Uterus (tissue), 2 donors: ENCODE measurements around the gene EYS.

Experiments
- CTCF ChIP-seq, 4 experiments: fragments of 200-600 bp in 2 of 4; fragments of 450-650 bp in 2 of 4; sonication (generic) in 2 of 4; IDR thresholded peaks; one replicate each; pipeline ENCODE4 v1.5.1; 2016 to 2019; ENCODE audit warnings: antibody characterized with exemption in 4 of 4, mild to moderate bottlenecking in 2 of 4, moderate library complexity in 1 of 4
- POLR2A ChIP-seq, 2 donors: fragments of 450-650 bp; IDR thresholded peaks; one replicate each; pipeline ENCODE4 v1.6.1; 2016; ENCODE audit warnings: antibody characterized with exemption in 2 of 2, mild to moderate bottlenecking in 1 of 2, moderate library complexity in 1 of 2

- TF ChIP-seq CTCF (IDR thresholded peaks at IDR 0.05) (no peak), POLR2A (IDR thresholded peaks at IDR 0.05) (no peak)
Observed at GRCh38 chr6:65000815-65001214, 706.2 kb downstream of the EYS start.
